SK-N-SH (cell line): ENCODE data around the gene RNF166. TPM values are rescaled to one million over a fixed set of nuclear protein-coding genes. Genes with fewer than 3 reads are reported as not detected.

Source experiments
- CTCF ChIA-PET: fragments of 300-600, 350-600 bp; formaldehyde crosslinking; extraction: SDS; loops from one replicate; lab custom pipeline; 2021; lab: Yijun Ruan, JAX
- POLR2A ChIA-PET: fragments of 350-600 bp; sonication (Branson Sonifier 250); formaldehyde crosslinking; extraction: SDS; loops from one replicate; lab custom pipeline; 2020; ENCODE audit warnings: antibody characterized with exemption, inconsistent platforms; lab: Yijun Ruan, JAX
- DNase-seq: peaks from one replicate; pipeline ENCODE4 v3.0.0; 2012
- H2AFZ ChIP-seq: fragments of 200-600 bp; sonication (generic); 2 replicates; pipeline ENCODE4 v1.8.1; 2016; ENCODE audit warnings: antibody characterized with exemption, mild to moderate bottlenecking, low read depth
- H3F3A ChIP-seq: fragments of 200-600 bp; sonication (generic); replicated peaks from 2 replicates; pipeline ENCODE3; 2016; ENCODE audit warnings: antibody characterized with exemption, mild to moderate bottlenecking; ENCODE audit not compliant: insufficient read depth
- H3K27ac ChIP-seq, 2 experiments: fragments of 200-500 bp in 1 of 2; fragments of 200-600 bp in 1 of 2; sonication (Bioruptor generic) in 1 of 2; sonication (generic), shearing (Covaris generic) in 1 of 2; 2 replicates each; pipeline versions ENCODE4 v1.5.1 to v1.6.1; 2014 to 2016; ENCODE audit warnings: low read depth in 2 of 2, inconsistent platforms in 1 of 2, low read length in 1 of 2, mild to moderate bottlenecking in 1 of 2, mixed read lengths in 1 of 2
- H3K27me3 ChIP-seq: fragments of 200-600 bp; sonication (generic), shearing (Covaris generic); 2 replicates; pipeline ENCODE4 v1.6.1; 2016; ENCODE audit warnings: mixed run types; ENCODE audit not compliant: insufficient read depth
- H3K36me3 ChIP-seq, 2 experiments: fragments of 200-500 bp in 1 of 2; fragments of 200-600 bp in 1 of 2; sonication (Bioruptor generic) in 1 of 2; sonication (generic) in 1 of 2; replicated peaks in 1 of 2; 2 replicates each; pipeline versions ENCODE3 to v1.5.1; 2014 to 2016; ENCODE audit warnings: low read length in 1 of 2, mild to moderate bottlenecking in 1 of 2; ENCODE audit not compliant: insufficient read depth in 2 of 2, control insufficient read depth in 1 of 2
- H3K4me1 ChIP-seq, 2 experiments: fragments of 200-500 bp in 1 of 2; fragments of 200-600 bp in 1 of 2; sonication (Bioruptor generic) in 1 of 2; sonication (generic), shearing (Covaris generic) in 1 of 2; 2 replicates each; pipeline versions ENCODE4 v1.5.1 to v1.6.1; 2014 to 2016; ENCODE audit warnings: low read depth in 1 of 2, low read length in 1 of 2, mixed run types in 1 of 2; ENCODE audit not compliant: insufficient read depth in 2 of 2, control insufficient read depth in 1 of 2
- H3K4me2 ChIP-seq: fragments of 200-600 bp; sonication (generic), shearing (Covaris generic); 2 replicates; pipeline ENCODE4 v1.6.1; 2017; ENCODE audit warnings: mixed run types
- H3K4me3 ChIP-seq, 2 experiments: fragments of 200-500 bp in 1 of 2; fragments of 200-600 bp in 1 of 2; sonication (Bioruptor generic) in 1 of 2; sonication (generic), shearing (Covaris generic) in 1 of 2; 2 replicates each; pipeline versions ENCODE4 v1.5.1 to v1.8.1; 2014 to 2016; ENCODE audit warnings: low read depth in 2 of 2, inconsistent platforms in 1 of 2, low read length in 1 of 2, mild to moderate bottlenecking in 1 of 2, mixed read lengths in 1 of 2, moderate library complexity in 1 of 2
- H3K79me2 ChIP-seq: fragments of 200-600 bp; sonication (generic); 2 replicates; pipeline ENCODE4 v1.8.1; 2017; ENCODE audit warnings: mild to moderate bottlenecking; ENCODE audit not compliant: insufficient read depth
- H3K9ac ChIP-seq: fragments of 200-600 bp; sonication (generic); 2 replicates; pipeline ENCODE4 v1.6.1; 2017; ENCODE audit warnings: mixed run types
- H3K9me2 ChIP-seq: fragments of 200-600 bp; sonication (generic); 2 replicates; pipeline ENCODE4 v1.6.1; 2017; ENCODE audit warnings: mixed run types
- H3K9me3 ChIP-seq: fragments of 200-600 bp; sonication (generic); 2 replicates; pipeline ENCODE4 v1.6.1; 2017; ENCODE audit warnings: mixed run types, mild to moderate bottlenecking, moderate library complexity
- H4K20me1 ChIP-seq: fragments of 200-600 bp; sonication (generic); 2 replicates; pipeline ENCODE4 v1.6.1; 2017; ENCODE audit warnings: mild to moderate bottlenecking, mixed run types; ENCODE audit not compliant: insufficient read depth
- CTCF ChIP-seq: fragments of 200-600 bp; sonication (generic); IDR thresholded peaks from 2 replicates; pipeline ENCODE4 v1.6.1; 2017; ENCODE audit warnings: antibody characterized with exemption, mild to moderate bottlenecking, moderate library complexity
- ELF1 ChIP-seq: IDR thresholded peaks from 2 replicates; pipeline ENCODE4 v1.4.0; 2012
- EP300 ChIP-seq, 2 experiments: IDR thresholded peaks; 2 replicates each; pipeline versions ENCODE4 v1.4.0 to v1.6.1; 2012; ENCODE audit warnings: borderline replicate concordance in 1 of 2, low read depth in 1 of 2, low read length in 1 of 2
- EZH2phosphoT487 ChIP-seq: fragments of 200-600 bp; sonication (generic); IDR thresholded peaks from 2 replicates; pipeline ENCODE4 v1.6.1; 2017; ENCODE audit warnings: low read depth, mixed run types, mild to moderate bottlenecking, antibody characterized with exemption, moderate library complexity, borderline replicate concordance
- FOXM1 ChIP-seq: IDR thresholded peaks from 2 replicates; pipeline ENCODE4 v1.4.0; 2012; ENCODE audit warnings: low read depth, mild to moderate bottlenecking
- GATA2 ChIP-seq: sonication (generic); formaldehyde crosslinking; IDR thresholded peaks from 2 replicates; pipeline ENCODE4 v1.5.0; 2020; ENCODE audit warnings: mild to moderate bottlenecking, missing genetic modification reagents
- JUND ChIP-seq: IDR thresholded peaks from 2 replicates; pipeline ENCODE4 v1.4.0; 2012
- MXI1 ChIP-seq: IDR thresholded peaks from 2 replicates; pipeline ENCODE4 v1.6.1; 2012; ENCODE audit warnings: mild to moderate bottlenecking, low read depth, low read length, improper control_type of control experiment
- NFIC ChIP-seq: IDR thresholded peaks from 2 replicates; pipeline ENCODE4 v1.4.0; 2012; ENCODE audit warnings: borderline replicate concordance
- NRF1 ChIP-seq: IDR thresholded peaks from 2 replicates; pipeline ENCODE4 v1.6.1; 2012; ENCODE audit warnings: low read depth, mild to moderate bottlenecking, low read length
- REST ChIP-seq: IDR thresholded peaks from 2 replicates; pipeline ENCODE4 v1.6.1; 2012; ENCODE audit warnings: mild to moderate bottlenecking, low read depth, low read length, moderate library complexity
- RFX5 ChIP-seq: IDR thresholded peaks from 2 replicates; pipeline ENCODE4 v1.6.1; 2012; ENCODE audit warnings: mild to moderate bottlenecking, improper control_type of control experiment, low read length
- TAF1 ChIP-seq: IDR thresholded peaks from 2 replicates; pipeline ENCODE4 v1.6.1; 2012; ENCODE audit warnings: low read depth, mild to moderate bottlenecking, low read length, moderate library complexity, borderline replicate concordance
- USF1 ChIP-seq: IDR thresholded peaks from 2 replicates; pipeline ENCODE4 v1.4.0; 2012; ENCODE audit warnings: low read depth, borderline replicate concordance
- WGBS: methylation state at CpG from one replicate; pipeline ENCODE4 v1.1.6; 2017; ENCODE audit warnings: low lambda C conversion rate; 5-methylcytosine and 5-hydroxymethylcytosine counted together
- polyA plus RNA-seq, 3 experiments: library from polyadenylated mRNA; depleted of rRNA; stranded (reverse); fragments of >200 nt; gene quantifications; 2 replicates each; pipeline ENCODE4 v1.2.3, GENCODE V29; 2012
- TF ChIP-seq, protein P1 (sequence below): IDR thresholded peaks from 2 replicates; pipeline ENCODE4 v1.4.0; 2012; ENCODE audit warnings: low read depth

RNF166 gene
- polyA plus RNA-seq, 1 of the 3 experiments (the other 2 are of a cell fraction), result 17.2 TPM

GRCh38 chr16:88730632-88731607 is 24.7 kb upstream of the RNF166 start (continued):
- TF ChIP-seq CTCF (no peak), FOXM1 (no peak), USF1 (no peak), REST (no peak), EZH2phosphoT487 (no peak), ELF1 (no peak), NRF1 (no peak), JUND (no peak), GATA2 (CRISPR knock-in tag) (no peak), TAF1 (no peak), RFX5 (no peak)

DNA sequence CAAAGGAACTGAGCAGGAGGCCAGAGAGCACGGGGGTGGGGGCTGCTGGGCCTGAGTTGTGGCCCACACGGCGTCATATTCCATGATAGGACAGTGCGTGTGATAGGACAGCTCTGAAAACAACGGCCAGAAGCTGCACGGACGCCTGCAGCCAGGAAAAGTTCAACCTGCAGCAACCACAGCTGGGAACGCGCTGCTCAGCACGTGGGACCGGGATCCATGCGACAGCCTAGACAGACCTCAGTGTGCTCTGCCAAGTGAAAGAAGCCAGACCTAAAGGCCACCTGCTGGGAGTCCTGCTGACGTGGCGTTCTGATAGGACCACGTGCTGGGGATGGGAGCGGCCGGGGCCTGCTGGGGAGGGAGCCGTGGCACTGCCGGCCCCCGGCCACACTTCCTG is 21.7 kb upstream of the RNF166 start:
- Histone ChIP-seq H3K4me2 (no peak overlapping the region), H3K36me3 (peaks cover 5 to 35% of the 10 kb centered on the region in 2 experiments), H3K4me3 (no peak overlapping the region), H2AFZ (no peak overlapping the region), H3K27me3 (no peaks in the 10 kb centered on the region), H3K79me2 (peaks cover 9% of the 10 kb centered on the region; the same call in 1 of the 2 replicates), H3K4me1 (peaks cover 4 to 54% of the 10 kb centered on the region in 2 experiments; a peak in 2 of 4 replicates), H3K27ac (peak overlapping the region in 1 of 2 experiments; percentile 51; a peak in 1 of 4 replicates), H4K20me1 (peaks cover 16% of the 10 kb centered on the region), H3K9me2 (no peaks in the 10 kb centered on the region), H3K9ac (no peak overlapping the region), H3K9me3 (no peaks in the 10 kb centered on the region), H3F3A (peaks cover 12% of the 10 kb centered on the region)
- ChIA-PET POLR2A (no interaction called here), CTCF (no interaction called here)
- WGBS, result 88% methylated on average over 19 of the region's 20 CpGs
- TF ChIP-seq, protein P1, sequence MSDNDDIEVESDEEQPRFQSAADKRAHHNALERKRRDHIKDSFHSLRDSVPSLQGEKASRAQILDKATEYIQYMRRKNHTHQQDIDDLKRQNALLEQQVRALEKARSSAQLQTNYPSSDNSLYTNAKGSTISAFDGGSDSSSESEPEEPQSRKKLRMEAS, result no peak
- TF ChIP-seq NFIC, result no peak
- TF ChIP-seq EP300 (IDR thresholded peaks at IDR 0.05; ENCODE audit: borderline replicate concordance in 1 of 2, low read depth in 1 of 2, low read length in 1 of 2), result 0 out of 4 replicates have a peak, but pooled peaks of 1 of the 2 experiments have one; percentile 15
- TF ChIP-seq MXI1, result peak; percentile 95
- peak; percentile 77 for DNase-seq
